Measurements from ENCODE around the gene ANAPC2.

ANAPC2 gene

GRCh38 chr9:137162505-137163364 is 25.6 kb downstream of the ANAPC2 start:
- no peaks in the 10 kb centered on the region for H3K36me3 ChIP-seq (ENCODE audit: insufficient read depth, low read length)
- WGBS = 20% methylated on average over 74 of the region's 74 CpGs
- H3K27me3 ChIP-seq (ENCODE audit: insufficient read depth, low read length) = peaks cover 99% of the 10 kb centered on the region
- no peak overlapping the region for H3K27ac ChIP-seq (ENCODE audit: low read depth, low read length)
- no peaks in the 10 kb centered on the region for H3K4me1 ChIP-seq (ENCODE audit: insufficient read depth, low read length)
- no peaks in the 10 kb centered on the region for H3K9me3 ChIP-seq (ENCODE audit: insufficient read depth, low read depth, low read length)
- peak overlapping the region; percentile 52 for H3K4me3 ChIP-seq (ENCODE audit: low read length)
- no peak overlapping the region for H3K9ac ChIP-seq (ENCODE audit: low read depth, low read length)

GRCh38 chr9:137161558-137162486 is 26.5 kb downstream of the ANAPC2 start:
- Histone ChIP-seq H3K4me3 (ENCODE audit: low read length) (peak overlapping the region; percentile 52; the same call in 1 of the 2 replicates), H3K9ac (ENCODE audit: low read depth, low read length) (no peak overlapping the region), H3K27ac (ENCODE audit: low read depth, low read length) (no peak overlapping the region), H3K4me1 (ENCODE audit: insufficient read depth, low read length) (no peaks in the 10 kb centered on the region), H3K27me3 (ENCODE audit: insufficient read depth, low read length) (peaks cover 98% of the 10 kb centered on the region), H3K9me3 (ENCODE audit: insufficient read depth, low read depth, low read length) (no peaks in the 10 kb centered on the region), H3K36me3 (ENCODE audit: insufficient read depth, low read length) (no peaks in the 10 kb centered on the region)
- WGBS = 42% methylated on average over 67 of the region's 71 CpGs

DNA sequence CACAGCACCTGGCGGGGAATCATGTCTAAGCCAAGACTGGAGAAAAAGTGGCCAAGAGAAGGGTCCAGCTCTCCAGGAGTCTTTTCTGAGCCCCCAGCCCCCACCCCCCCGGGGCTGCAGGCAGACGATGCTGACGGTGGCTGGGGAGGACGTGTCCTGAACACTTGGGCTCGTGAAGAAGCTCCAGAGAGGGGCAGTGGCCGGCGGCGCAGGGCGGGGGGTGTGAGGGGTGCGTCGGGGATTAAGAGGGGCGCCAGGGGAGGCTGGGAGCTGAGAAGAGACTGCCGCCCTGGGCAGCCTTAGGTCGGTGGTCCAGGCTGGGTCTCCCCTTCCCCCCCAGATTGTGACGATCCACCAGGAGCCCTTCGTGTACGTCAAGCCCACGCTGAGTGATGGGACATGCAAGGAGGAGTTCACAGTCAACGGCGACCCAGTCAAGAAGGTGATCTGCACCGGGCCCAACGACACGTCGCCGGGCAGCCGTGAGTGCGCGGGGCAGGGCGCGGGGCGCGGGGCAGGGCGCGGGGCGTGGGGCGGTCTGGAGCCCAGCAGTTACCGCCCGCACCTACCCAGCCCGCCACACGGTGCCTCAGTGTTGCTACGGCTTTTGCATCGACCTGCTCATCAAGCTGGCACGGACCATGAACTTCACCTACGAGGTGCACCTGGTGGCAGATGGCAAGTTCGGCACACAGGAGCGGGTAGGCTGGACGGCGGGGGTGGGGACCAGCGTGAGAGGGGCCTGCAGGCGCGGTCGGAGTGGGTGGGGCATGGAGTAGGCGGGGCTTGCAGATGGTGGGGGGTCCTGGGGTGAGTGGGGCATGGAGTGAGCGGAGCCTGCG is 27.4 kb downstream of the ANAPC2 start:
- H3K4me1 ChIP-seq (ENCODE audit: insufficient read depth, low read length) = no peaks in the 10 kb centered on the region
- no peak overlapping the region; the same call in 1 of the 2 replicates for H3K4me3 ChIP-seq (ENCODE audit: low read length)
- H3K27me3 ChIP-seq (ENCODE audit: insufficient read depth, low read length) = peaks cover 98% of the 10 kb centered on the region
- H3K9me3 ChIP-seq (ENCODE audit: insufficient read depth, low read depth, low read length) = no peaks in the 10 kb centered on the region
- WGBS = 64% methylated on average over 56 of the region's 56 CpGs
- no peaks in the 10 kb centered on the region for H3K36me3 ChIP-seq (ENCODE audit: insufficient read depth, low read length)
- H3K27ac ChIP-seq (ENCODE audit: low read depth, low read length) = no peak overlapping the region
- H3K9ac ChIP-seq (ENCODE audit: low read depth, low read length) = no peak overlapping the region

DNA sequence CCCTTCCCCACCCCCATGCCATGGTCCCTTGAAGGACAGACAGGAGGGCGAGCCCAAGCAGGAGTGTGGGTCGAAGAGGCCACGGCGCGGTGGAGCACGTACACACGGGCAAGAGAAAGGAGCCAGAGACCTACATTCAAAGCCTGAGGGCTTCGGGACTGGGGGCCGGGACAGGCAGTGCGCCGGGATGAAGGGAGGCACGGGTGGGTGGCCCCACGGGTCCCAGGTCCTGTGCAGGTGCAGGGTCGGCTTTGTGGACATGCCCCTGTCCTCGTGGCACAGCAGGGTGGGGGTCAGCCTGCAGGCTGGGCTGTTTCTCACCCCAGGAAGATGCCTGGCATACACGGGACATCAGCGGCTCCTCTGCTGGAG is 28.3 kb downstream of the ANAPC2 start:
- Histone ChIP-seq H3K9ac (ENCODE audit: low read depth, low read length) (no peak overlapping the region), H3K4me3 (ENCODE audit: low read length) (no peak overlapping the region), H3K27ac (ENCODE audit: low read depth, low read length) (no peak overlapping the region), H3K27me3 (ENCODE audit: insufficient read depth, low read length) (peaks cover 98% of the 10 kb centered on the region), H3K36me3 (ENCODE audit: insufficient read depth, low read length) (no peaks in the 10 kb centered on the region), H3K9me3 (ENCODE audit: insufficient read depth, low read depth, low read length) (no peaks in the 10 kb centered on the region), H3K4me1 (ENCODE audit: insufficient read depth, low read length) (no peaks in the 10 kb centered on the region)
- 74% methylated on average over 17 of the region's 17 CpGs for WGBS

DNA sequence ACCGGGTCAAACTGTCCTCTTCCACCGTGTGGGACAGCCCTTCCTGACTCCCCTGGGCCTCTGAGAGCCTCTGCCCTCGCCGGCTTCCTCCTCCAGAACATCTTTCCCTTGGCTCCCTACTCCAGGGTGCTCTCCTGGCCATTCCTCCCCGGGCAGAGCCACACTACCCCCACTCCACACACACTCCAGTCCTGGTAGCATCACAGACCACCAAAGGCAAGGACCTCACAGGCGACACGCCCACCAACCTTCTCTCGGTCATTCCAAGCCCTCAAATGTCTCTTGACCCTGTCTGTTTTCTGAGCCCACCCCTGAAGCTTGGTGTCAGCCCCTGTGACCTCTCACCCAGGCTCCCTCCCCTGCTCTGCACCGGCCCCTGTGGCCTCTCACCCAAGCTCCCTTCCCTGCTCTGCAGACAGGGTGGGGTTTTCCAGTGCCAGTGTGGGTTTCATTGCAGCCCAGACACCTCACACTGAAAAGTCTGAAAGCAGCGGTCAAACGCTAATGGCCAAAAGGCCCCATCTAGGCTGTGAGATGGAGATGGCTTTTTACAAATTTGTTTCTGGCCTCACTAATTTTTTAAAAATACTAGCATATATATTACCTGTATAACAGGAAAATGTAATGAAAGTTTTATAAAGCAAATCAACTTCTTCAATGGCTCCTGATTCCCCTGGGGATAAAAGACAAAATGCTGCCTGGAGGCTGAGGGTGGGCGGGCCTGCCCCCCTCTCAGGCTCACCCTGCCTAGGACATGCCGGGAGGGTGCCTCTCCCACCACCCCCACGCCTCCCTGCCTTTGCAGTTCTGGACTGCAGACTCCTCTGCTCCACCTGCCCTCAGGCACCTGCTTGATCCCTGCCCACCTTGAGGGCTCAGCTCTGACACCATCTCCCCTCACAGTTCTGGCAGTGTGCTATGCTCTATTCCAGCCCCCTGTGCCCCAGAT is 29.0 kb downstream of the ANAPC2 start:
- H3K9me3 ChIP-seq (ENCODE audit: insufficient read depth, low read depth, low read length) = no peaks in the 10 kb centered on the region
- no peak overlapping the region for H3K27ac ChIP-seq (ENCODE audit: low read depth, low read length)
- H3K9ac ChIP-seq (ENCODE audit: low read depth, low read length) = no peak overlapping the region
- H3K27me3 ChIP-seq (ENCODE audit: insufficient read depth, low read length) = peaks cover 97% of the 10 kb centered on the region
- H3K4me1 ChIP-seq (ENCODE audit: insufficient read depth, low read length) = no peaks in the 10 kb centered on the region
- no peak overlapping the region for H3K4me3 ChIP-seq (ENCODE audit: low read length)
- H3K36me3 ChIP-seq (ENCODE audit: insufficient read depth, low read length) = no peaks in the 10 kb centered on the region
- WGBS = 57% methylated on average over 14 of the region's 14 CpGs

DNA sequence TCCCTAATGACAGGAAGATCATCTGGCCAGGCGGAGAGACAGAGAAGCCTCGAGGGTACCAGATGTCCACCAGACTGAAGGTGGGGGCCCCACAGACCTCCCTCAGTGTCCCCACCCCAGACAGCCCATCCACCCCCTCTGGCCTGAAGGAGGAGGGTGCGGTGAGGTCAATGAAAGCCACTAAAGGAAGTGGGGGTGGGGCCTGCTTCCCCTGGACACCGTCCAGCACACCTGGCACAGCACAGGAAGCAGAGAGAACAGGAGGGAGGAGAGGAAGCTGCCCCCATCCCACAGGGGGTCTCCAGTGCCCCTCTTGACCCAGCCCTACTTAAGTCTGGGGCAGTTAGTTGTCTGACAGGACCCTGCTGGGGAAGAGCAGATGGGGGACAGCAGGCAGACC is 29.7 kb downstream of the ANAPC2 start:
- 63% methylated on average over 4 of the region's 4 CpGs for WGBS
- H3K9ac ChIP-seq (ENCODE audit: low read depth, low read length) = no peak overlapping the region
- H3K36me3 ChIP-seq (ENCODE audit: insufficient read depth, low read length) = no peaks in the 10 kb centered on the region
- no peak overlapping the region for H3K4me3 ChIP-seq (ENCODE audit: low read length)
- H3K9me3 ChIP-seq (ENCODE audit: insufficient read depth, low read depth, low read length) = no peaks in the 10 kb centered on the region
- no peaks in the 10 kb centered on the region for H3K4me1 ChIP-seq (ENCODE audit: insufficient read depth, low read length)
- no peak overlapping the region for H3K27ac ChIP-seq (ENCODE audit: low read depth, low read length)
- H3K27me3 ChIP-seq (ENCODE audit: insufficient read depth, low read length) = peaks cover 89% of the 10 kb centered on the region

DNA sequence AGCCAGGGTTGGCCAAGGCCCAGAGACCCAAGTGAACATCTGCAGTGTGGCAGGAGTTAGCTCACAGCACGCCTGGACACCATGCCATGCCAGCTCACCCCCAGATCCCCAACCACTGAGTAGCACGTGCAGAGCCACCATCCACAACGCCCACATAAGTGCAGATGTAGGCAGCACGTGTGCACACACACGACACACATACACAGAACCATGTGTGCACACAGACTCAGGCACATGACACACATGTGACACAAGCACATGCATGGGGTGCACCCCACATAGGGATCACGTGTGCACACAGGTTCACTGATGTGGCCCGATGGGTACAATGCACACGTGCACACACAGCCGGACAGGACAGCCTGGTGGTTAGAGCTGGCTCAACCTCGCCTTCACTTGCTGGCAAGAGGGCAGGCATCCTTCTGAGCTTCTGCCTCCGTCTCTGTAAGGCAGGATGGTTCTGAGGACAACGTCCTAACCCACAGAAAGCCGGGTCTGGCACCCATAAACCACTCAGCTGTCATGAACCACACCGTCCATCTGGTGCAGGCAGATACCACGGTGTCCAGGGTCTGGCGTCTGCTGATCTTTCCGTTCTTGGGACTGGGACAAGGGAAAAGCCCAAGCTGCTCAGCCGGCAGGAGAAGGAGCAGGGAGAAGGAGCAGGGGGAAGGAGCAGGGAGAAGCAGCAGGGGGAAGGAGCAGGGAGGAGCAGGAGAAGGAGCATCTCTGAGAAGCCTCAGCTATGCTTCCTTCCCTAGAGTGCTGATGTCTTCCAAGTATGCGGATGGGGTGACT is 30.5 kb downstream of the ANAPC2 start:
- H3K4me3 ChIP-seq (ENCODE audit: low read length) = no peak overlapping the region
- WGBS = 74% methylated on average over 19 of the region's 19 CpGs
- H3K27me3 ChIP-seq (ENCODE audit: insufficient read depth, low read length) = peaks cover 81% of the 10 kb centered on the region
- H3K9ac ChIP-seq (ENCODE audit: low read depth, low read length) = no peak overlapping the region
- no peaks in the 10 kb centered on the region for H3K4me1 ChIP-seq (ENCODE audit: insufficient read depth, low read length)
- H3K36me3 ChIP-seq (ENCODE audit: insufficient read depth, low read length) = no peaks in the 10 kb centered on the region
- H3K27ac ChIP-seq (ENCODE audit: low read depth, low read length) = no peak overlapping the region
- H3K9me3 ChIP-seq (ENCODE audit: insufficient read depth, low read depth, low read length) = no peaks in the 10 kb centered on the region

- H3K27me3 ChIP-seq (ENCODE audit: insufficient read depth, low read length) = peaks cover 70% of the 10 kb centered on the region
- 56% methylated on average over 65 of the region's 65 CpGs for WGBS
- no peak overlapping the region for H3K27ac ChIP-seq (ENCODE audit: low read depth, low read length)
- peak overlapping the region; percentile 50 for H3K4me3 ChIP-seq (ENCODE audit: low read length)
- no peaks in the 10 kb centered on the region for H3K36me3 ChIP-seq (ENCODE audit: insufficient read depth, low read length)
- no peak overlapping the region for H3K9ac ChIP-seq (ENCODE audit: low read depth, low read length)
- H3K9me3 ChIP-seq (ENCODE audit: insufficient read depth, low read depth, low read length) = no peaks in the 10 kb centered on the region
- no peaks in the 10 kb centered on the region for H3K4me1 ChIP-seq (ENCODE audit: insufficient read depth, low read length)
Measured at GRCh38 chr9:137156567-137157375, 31.6 kb downstream of the ANAPC2 start.

- H3K36me3 ChIP-seq (ENCODE audit: insufficient read depth, low read length) = no peaks in the 10 kb centered on the region
- peaks cover 33% of the 10 kb centered on the region for H3K27me3 ChIP-seq (ENCODE audit: insufficient read depth, low read length)
- H3K4me1 ChIP-seq (ENCODE audit: insufficient read depth, low read length) = no peaks in the 10 kb centered on the region
- WGBS = 89% methylated on average over 7 of the region's 7 CpGs
- H3K9ac ChIP-seq (ENCODE audit: low read depth, low read length) = no peak overlapping the region
- no peak overlapping the region for H3K27ac ChIP-seq (ENCODE audit: low read depth, low read length)
- H3K4me3 ChIP-seq (ENCODE audit: low read length) = no peak overlapping the region
- H3K9me3 ChIP-seq (ENCODE audit: insufficient read depth, low read depth, low read length) = no peaks in the 10 kb centered on the region
Measured at GRCh38 chr9:137152844-137153405, 35.4 kb downstream of the ANAPC2 start.
